Gastrocnemius medialis (tissue), 4 donors: ENCODE data around the gene CHST11. TPM values are rescaled to one million over a fixed set of nuclear protein-coding genes. Genes with fewer than 3 reads are reported as not detected.

ENCODE experiments used
- ATAC-seq, 2 donors: fragments of 150-250 bp; one replicate each; pipeline ENCODE4 v1.9.1; 2016
- DNase-seq, 2 donors: peaks; one replicate each; pipeline ENCODE4 v3.0.0-alpha.2; 2019
- H3K27ac ChIP-seq, 4 donors: fragments of 200-600 bp; sonication (generic); 1 replicate in 1 of 4; 2 replicates in 3 of 4; pipeline ENCODE4 v1.5.1; 2016 to 2018; ENCODE audit warnings: mild to moderate bottlenecking in 2 of 4, moderate library complexity in 1 of 4
- H3K27me3 ChIP-seq, 3 donors: fragments of 200-600 bp; sonication (generic) in 2 of 3; 1 replicate in 1 of 3; 2 replicates in 2 of 3; pipeline versions ENCODE4 v1.5.1 to v1.6.0; 2016 to 2019; ENCODE audit warnings: mild to moderate bottlenecking in 1 of 3, moderate library complexity in 1 of 3
- H3K36me3 ChIP-seq, 2 donors: fragments of 200-600 bp; sonication (generic) in 1 of 2; one replicate each; pipeline ENCODE4 v1.5.1; 2017 to 2018
- H3K4me1 ChIP-seq, 2 donors: fragments of 200-600 bp; sonication (generic) in 1 of 2; one replicate each; pipeline ENCODE4 v1.5.1; 2016 to 2017; ENCODE audit warnings: mild to moderate bottlenecking in 2 of 2
- H3K4me3 ChIP-seq, 4 donors: fragments of 200-600 bp; sonication (generic) in 3 of 4; 1 replicate in 1 of 4; 2 replicates in 3 of 4; pipeline ENCODE4 v1.5.1; 2016 to 2019; ENCODE audit warnings: mild to moderate bottlenecking in 2 of 4
- H3K9me3 ChIP-seq, 3 donors: fragments of 200-600 bp; sonication (generic) in 2 of 3; 1 replicate in 1 of 3; 2 replicates in 2 of 3; pipeline ENCODE4 v1.5.1; 2016 to 2019
- CTCF ChIP-seq, 5 experiments: fragments of 450-650 bp in 3 of 5; fragments of 200-600 bp in 2 of 5; sonication (generic) in 2 of 5; IDR thresholded peaks in 4 of 5; conservative IDR thresholded peaks in 1 of 5; 1 replicate in 4 of 5; 2 replicates in 1 of 5; pipeline ENCODE4 v1.5.1; 2016 to 2019; ENCODE audit warnings: antibody characterized with exemption in 5 of 5, mild to moderate bottlenecking in 3 of 5, moderate library complexity in 3 of 5
- POLR2A ChIP-seq, 2 donors: fragments of 450-650 bp; IDR thresholded peaks; one replicate each; pipeline ENCODE4 v1.6.1; 2017; ENCODE audit warnings: antibody characterized with exemption in 2 of 2, mild to moderate bottlenecking in 2 of 2, moderate library complexity in 2 of 2
- in situ Hi-C, 4 donors: fragments of 200-750 bp; cut with MboI; loops; one replicate each; pipeline versions ENCODE4 v1.15.0 to v1.8.0; 2017; ENCODE audit warnings: low sequenced_read_pairs in 4 of 4
- intact Hi-C: fragments of 100-400 bp; cut with DNase I; formaldehyde crosslinking; loops from one replicate; pipeline ENCODE4 v1.15.1; 2023; ENCODE audit warnings: low total_unique reads
- total RNA-seq, 4 donors: library from RNA; depleted of rRNA; stranded (reverse); fragments of >200 nt; gene quantifications; one replicate each; pipeline versions ENCODE4 v1.1.0 to v1.2.3, GENCODE V29; 2016

The CHST11 gene
- total RNA-seq, 4 donors from 2014 or later: 0.17 to 2.1 (median 1.4) TPM

GRCh38 chr12:104725610-104726009 is 268.9 kb downstream of the CHST11 start:
- no peaks in the 10 kb centered on the region for H3K36me3 ChIP-seq
- ATAC-seq (no peak), DNase-seq (no peak)
- TF ChIP-seq POLR2A (IDR thresholded peaks at IDR 0.05): no peak
- no peak for TF ChIP-seq CTCF (IDR thresholded peaks at IDR 0.05 in 4 of 5, conservative IDR thresholded peaks at IDR 0.05 in 1 of 5)
- H3K4me1 ChIP-seq: no peaks in the 10 kb centered on the region
- no peaks in the 10 kb centered on the region for H3K9me3 ChIP-seq
- no peak overlapping the region for H3K4me3 ChIP-seq
- intact Hi-C loops: no loop called here
- in situ Hi-C loops: no loop called here
- H3K27ac ChIP-seq: no peak overlapping the region
- no peaks in the 10 kb centered on the region for H3K27me3 ChIP-seq

GRCh38 chr12:104727726-104728465 is 271.1 kb downstream of the CHST11 start:
- no peak for ATAC-seq
- in situ Hi-C loops: no loop called here
- TF ChIP-seq POLR2A (IDR thresholded peaks at IDR 0.05) (no peak), CTCF (IDR thresholded peaks at IDR 0.05 in 4 of 5, conservative IDR thresholded peaks at IDR 0.05 in 1 of 5) (no peak)
- no peak for DNase-seq
- intact Hi-C loops: no loop called here
- H3K36me3 ChIP-seq: no peaks in the 10 kb centered on the region
- no peak overlapping the region for H3K27ac ChIP-seq
- H3K9me3 ChIP-seq: no peaks in the 10 kb centered on the region
- H3K4me1 ChIP-seq: no peaks in the 10 kb centered on the region
- H3K4me3 ChIP-seq: no peak overlapping the region
- no peaks in the 10 kb centered on the region for H3K27me3 ChIP-seq

GRCh38 chr12:104729091-104729490 is 272.3 kb downstream of the CHST11 start:
- H3K9me3 ChIP-seq: no peaks in the 10 kb centered on the region
- DNase-seq (no peak), ATAC-seq (no peak)
- intact Hi-C loops: no loop called here
- no peaks in the 10 kb centered on the region for H3K36me3 ChIP-seq
- H3K27ac ChIP-seq: no peak overlapping the region
- TF ChIP-seq POLR2A (IDR thresholded peaks at IDR 0.05) (no peak), CTCF (IDR thresholded peaks at IDR 0.05 in 4 of 5, conservative IDR thresholded peaks at IDR 0.05 in 1 of 5) (no peak)
- H3K4me3 ChIP-seq: no peak overlapping the region
- no peaks in the 10 kb centered on the region for H3K4me1 ChIP-seq
- H3K27me3 ChIP-seq: no peaks in the 10 kb centered on the region
- in situ Hi-C loops: no loop called here

GRCh38 chr12:104729610-104730446 is 273.1 kb downstream of the CHST11 start:
- H3K4me3 ChIP-seq: no peak overlapping the region
- H3K4me1 ChIP-seq: no peaks in the 10 kb centered on the region
- no peaks in the 10 kb centered on the region for H3K9me3 ChIP-seq
- TF ChIP-seq CTCF (IDR thresholded peaks at IDR 0.05 in 4 of 5, conservative IDR thresholded peaks at IDR 0.05 in 1 of 5): no peak
- no peak for TF ChIP-seq POLR2A (IDR thresholded peaks at IDR 0.05)
- in situ Hi-C loops (no loop called here), intact Hi-C loops (no loop called here)
- DNase-seq: no peak
- H3K27ac ChIP-seq: no peak overlapping the region
- ATAC-seq: no peak
- H3K27me3 ChIP-seq: no peaks in the 10 kb centered on the region
- no peaks in the 10 kb centered on the region for H3K36me3 ChIP-seq
